Mammary epithelial cell (primary cell): ENCODE measurements around the gene ANO2.

Source experiments
- CTCF ChIP-seq, 2 donors: IDR thresholded peaks in 1 of 2; conservative IDR thresholded peaks in 1 of 2; 2 replicates each; pipeline ENCODE4 v1.5.1; 2011 to 2012; ENCODE audit warnings: inconsistent platforms in 2 of 2, low read length in 2 of 2, mild to moderate bottlenecking in 2 of 2, control low read depth in 1 of 2, low read depth in 1 of 2; ENCODE audit not compliant: insufficient read depth in 1 of 2; ENCODE audit errors: extremely low read depth in 1 of 2
- EZH2 ChIP-seq: IDR thresholded peaks from 2 replicates; pipeline ENCODE4 v1.6.1; 2012; ENCODE audit warnings: low read length, inconsistent platforms, borderline replicate concordance

- TF ChIP-seq CTCF (conservative IDR thresholded peaks at IDR 0.05 in 1 of 2, IDR thresholded peaks at IDR 0.05 in 1 of 2; ENCODE audit: extremely low read depth in 1 of 2, insufficient read depth in 1 of 2, low read depth in 1 of 2, low read length in 2 of 2) (no peak), EZH2 (no peak)
Measured at GRCh38 chr12:5964913-5965900, 20.1 kb upstream of the ANO2 start.
